H9 (cell line): ENCODE data around the gene SORCS2. TPM values are rescaled to one million over a fixed set of nuclear protein-coding genes. Genes with fewer than 3 reads are reported as not detected.

Experiments
- DNase-seq: peaks from one replicate; pipeline ENCODE4 v3.0.0-alpha.2; 2017
- H2AFZ ChIP-seq: one replicate; pipeline ENCODE4 v1.6.1; 2013; ENCODE audit warnings: mild to moderate bottlenecking, low read length, control low read depth, moderate library complexity
- H2AK5ac ChIP-seq: 2 replicates; pipeline ENCODE4 v1.6.1; 2013; ENCODE audit warnings: low read length, control low read depth, mixed read lengths; ENCODE audit not compliant: insufficient read length
- H2BK120ac ChIP-seq: one replicate; pipeline ENCODE4 v1.6.1; 2013; ENCODE audit warnings: low read depth, mild to moderate bottlenecking, low read length, control low read depth, inconsistent platforms; ENCODE audit not compliant: poor library complexity, severe bottlenecking
- H2BK12ac ChIP-seq: 2 replicates; pipeline ENCODE4 v1.6.1; 2013; ENCODE audit warnings: low read length, control low read depth, mixed read lengths, low read depth; ENCODE audit not compliant: insufficient read length
- H2BK15ac ChIP-seq: 2 replicates; pipeline ENCODE4 v1.6.1; 2013; ENCODE audit warnings: low read depth, low read length, control low read depth
- H2BK20ac ChIP-seq: one replicate; pipeline ENCODE4 v1.6.1; 2013; ENCODE audit warnings: low read depth, mild to moderate bottlenecking, low read length, control low read depth, inconsistent platforms; ENCODE audit not compliant: poor library complexity, severe bottlenecking
- H2BK5ac ChIP-seq: 2 replicates; pipeline ENCODE4 v1.6.1; 2013; ENCODE audit warnings: low read length, control low read depth, mixed read lengths; ENCODE audit not compliant: insufficient read length
- H3K14ac ChIP-seq: 2 replicates; pipeline ENCODE4 v1.6.1; 2013; ENCODE audit warnings: low read length, control low read depth; ENCODE audit not compliant: insufficient read depth
- H3K18ac ChIP-seq: 2 replicates; pipeline ENCODE4 v1.6.1; 2013; ENCODE audit warnings: low read depth, mild to moderate bottlenecking, mixed read lengths, low read length, control low read depth; ENCODE audit not compliant: insufficient read length
- H3K23ac ChIP-seq: 2 replicates; pipeline ENCODE4 v1.6.1; 2013; ENCODE audit warnings: low read length, control low read depth, mixed read lengths, low read depth; ENCODE audit not compliant: insufficient read length
- H3K23me2 ChIP-seq: 2 replicates; pipeline ENCODE4 v1.6.1; 2013; ENCODE audit warnings: low read depth, mild to moderate bottlenecking, mixed read lengths, low read length, control low read depth; ENCODE audit not compliant: insufficient read length, poor library complexity, severe bottlenecking
- H3K27ac ChIP-seq: 2 replicates; pipeline ENCODE4 v1.5.1; 2013; ENCODE audit warnings: low read length, control low read depth, mixed read lengths, low read depth; ENCODE audit not compliant: insufficient read length
- H3K27me3 ChIP-seq: 2 replicates; pipeline ENCODE4 v1.6.1; 2013; ENCODE audit warnings: low read length, control low read depth, inconsistent platforms; ENCODE audit not compliant: insufficient read depth
- H3K4ac ChIP-seq: 2 replicates; pipeline ENCODE4 v1.6.1; 2013; ENCODE audit warnings: low read depth, mild to moderate bottlenecking, control low read depth, inconsistent platforms, low read length, moderate library complexity
- H3K4me1 ChIP-seq: 2 replicates; pipeline ENCODE4 v1.6.1; 2013; ENCODE audit warnings: low read length, control low read depth, inconsistent platforms; ENCODE audit not compliant: insufficient read depth
- H3K4me2 ChIP-seq: 2 replicates; pipeline ENCODE4 v1.6.1; 2013; ENCODE audit warnings: low read length, control low read depth, mixed read lengths; ENCODE audit not compliant: insufficient read length, insufficient read depth
- H3K56ac ChIP-seq: 2 replicates; pipeline ENCODE4 v1.6.1; 2013; ENCODE audit warnings: low read depth, mild to moderate bottlenecking, mixed read lengths, low read length, control low read depth; ENCODE audit not compliant: insufficient read length
- H3K79me1 ChIP-seq: 2 replicates; pipeline ENCODE4 v1.6.1; 2013; ENCODE audit warnings: low read depth, mild to moderate bottlenecking, moderate library complexity, low read length, control low read depth, inconsistent platforms; ENCODE audit not compliant: insufficient read depth, poor library complexity, severe bottlenecking
- H3K79me2 ChIP-seq: 2 replicates; pipeline ENCODE4 v1.6.1; 2013; ENCODE audit warnings: low read length, control low read depth, inconsistent platforms; ENCODE audit not compliant: insufficient read depth
- H3K9ac ChIP-seq: 2 replicates; pipeline ENCODE4 v1.6.1; 2013; ENCODE audit warnings: low read length, control low read depth, mixed read lengths; ENCODE audit not compliant: insufficient read length; ENCODE audit errors: extremely low read depth
- H3K9me3 ChIP-seq: one replicate; pipeline ENCODE4 v1.6.1; 2013; ENCODE audit warnings: low read depth, low read length, inconsistent platforms; ENCODE audit not compliant: control insufficient read depth
- H3T11ph ChIP-seq: one replicate; pipeline ENCODE4 v1.6.1; 2013; ENCODE audit warnings: mild to moderate bottlenecking, low read length, control low read depth, inconsistent platforms
- H4K20me1 ChIP-seq: one replicate; pipeline ENCODE4 v1.6.1; 2013; ENCODE audit not compliant: control insufficient read depth, insufficient read length, insufficient read depth
- H4K5ac ChIP-seq: 2 replicates; pipeline ENCODE4 v1.6.1; 2013; ENCODE audit warnings: low read depth, mild to moderate bottlenecking, mixed read lengths, low read length, control low read depth; ENCODE audit not compliant: insufficient read length
- H4K8ac ChIP-seq: replicated peaks from 2 replicates; pipeline ENCODE4 v1.6.1; 2013; ENCODE audit warnings: low read length, control low read depth, mixed read lengths, low read depth; ENCODE audit not compliant: insufficient read length
- H4K91ac ChIP-seq: 2 replicates; pipeline ENCODE4 v1.6.1; 2013; ENCODE audit warnings: low read depth, mild to moderate bottlenecking, moderate library complexity, mixed read lengths, low read length, control low read depth; ENCODE audit not compliant: insufficient read length
- H3K27ac Mint-ChIP-seq, 3 experiments: 2 replicates in 2 of 3; 3 replicates in 1 of 3; pipeline ENCODE4 v1.8.0; 2020 to 2021; ENCODE audit warnings: mixed read lengths in 3 of 3, mild to moderate bottlenecking in 1 of 3, moderate library complexity in 1 of 3
- H3K27me3 Mint-ChIP-seq: 2 replicates; pipeline ENCODE4 v1.8.0; 2021; ENCODE audit warnings: low read depth, mild to moderate bottlenecking, moderate library complexity, mixed read lengths
- H3K36me3 Mint-ChIP-seq, 3 experiments: 2 replicates in 2 of 3; 3 replicates in 1 of 3; pipeline ENCODE4 v1.8.0; 2020 to 2021; ENCODE audit warnings: low read depth in 3 of 3, mixed read lengths in 3 of 3; ENCODE audit not compliant: insufficient read depth in 1 of 3
- H3K4me1 Mint-ChIP-seq, 2 experiments: 2 replicates each; pipeline ENCODE4 v1.8.0; 2020; ENCODE audit warnings: mixed read lengths in 2 of 2
- H3K4me3 Mint-ChIP-seq, 2 experiments: 2 replicates in 1 of 2; 3 replicates in 1 of 2; pipeline ENCODE4 v1.8.0; 2020 to 2021; ENCODE audit warnings: mild to moderate bottlenecking in 2 of 2, mixed read lengths in 2 of 2, moderate library complexity in 1 of 2
- H3K9me3 Mint-ChIP-seq, 2 experiments: 2 replicates in 1 of 2; 3 replicates in 1 of 2; pipeline ENCODE4 v1.8.0; 2020; ENCODE audit warnings: mild to moderate bottlenecking in 2 of 2, mixed read lengths in 2 of 2, moderate library complexity in 1 of 2
- CTCF ChIP-seq: fragments of 200-600 bp; sonication (generic); conservative IDR thresholded peaks from 3 replicates; pipeline ENCODE4 v1.8.0; 2021; ENCODE audit warnings: antibody characterized with exemption, mild to moderate bottlenecking
- WGBS: extraction: QIAGEN DNeasy Blood & Tissue Kit; methylation state at CpG from one replicate; pipeline ENCODE4 v1.1.7; 2013; ENCODE audit warnings: missing lambda C conversion rate, low lambda C conversion rate, mixed read lengths; ENCODE audit not compliant: insufficient read length; ENCODE audit errors: extremely low coverage; 5-methylcytosine and 5-hydroxymethylcytosine counted together
- total RNA-seq: library from RNA; stranded (reverse); gene quantifications from 2 replicates; pipeline ENCODE4 v1.2.1, GENCODE V29; 2021

The SORCS2 gene
- total RNA-seq, 1 experiment from 2014 or later: 0.57 TPM

GRCh38 chr4:7236847-7237246 lies 44.5 kb downstream of the SORCS2 start:
- Mint-ChIP-seq H3K27ac (no peak overlapping the region), H3K27me3 (no peaks in the 10 kb centered on the region; the same call in 1 of the 2 replicates), H3K4me3 (no peak overlapping the region), H3K9me3 (peaks cover 6 to 7% of the 10 kb centered on the region in 2 experiments), H3K4me1 (no peaks in the 10 kb centered on the region), H3K36me3 (peaks cover 0 to 6% (median 0%) of the 10 kb centered on the region in 3 experiments; a peak in 1 of 7 replicates)
- no peak overlapping the region for H3K23ac ChIP-seq
- H4K20me1 ChIP-seq: no peaks in the 10 kb centered on the region
- H4K91ac ChIP-seq: no peak overlapping the region
- H3K79me1 ChIP-seq: no peaks in the 10 kb centered on the region
- no peak overlapping the region for H3K18ac ChIP-seq
- DNase-seq: no peak
- H3K79me2 ChIP-seq: no peaks in the 10 kb centered on the region
- no peak overlapping the region for H2AK5ac ChIP-seq
- no peak overlapping the region for H2BK5ac ChIP-seq
- no peaks in the 10 kb centered on the region for H3K4me1 ChIP-seq
- TF ChIP-seq CTCF: no peak
- no peak overlapping the region for H2BK20ac ChIP-seq
- H2AFZ ChIP-seq: no peak overlapping the region
- H4K8ac ChIP-seq: no peak overlapping the region
- no peaks in the 10 kb centered on the region for H3K27me3 ChIP-seq
- no peak overlapping the region for H3K9ac ChIP-seq
- no peak overlapping the region for H2BK12ac ChIP-seq
- no peaks in the 10 kb centered on the region for H3K9me3 ChIP-seq
- no peak overlapping the region for H3K27ac ChIP-seq
- H2BK120ac ChIP-seq: no peak overlapping the region
- H3K56ac ChIP-seq: no peak overlapping the region
- H3K4me2 ChIP-seq: no peak overlapping the region
- H3K23me2 ChIP-seq: no peaks in the 10 kb centered on the region
- H2BK15ac ChIP-seq: no peak overlapping the region
- no peak overlapping the region for H3K14ac ChIP-seq
- H3T11ph ChIP-seq: no peak overlapping the region
- H4K5ac ChIP-seq: no peak overlapping the region
- H3K4ac ChIP-seq: no peak overlapping the region
- no CpG with 5 or more reads among the region's 4 CpGs for WGBS
